NT2/D1 (cell line): ENCODE results near the gene RASGRP1.

Experiments
- DNase-seq: peaks from one replicate; pipeline ENCODE4 v3.0.0-alpha.2; 2011; ENCODE audit warnings: low read depth, low spot score
- H3K27me3 ChIP-seq: 2 replicates; pipeline ENCODE4 v1.6.0; 2011; ENCODE audit warnings: mild to moderate bottlenecking; ENCODE audit not compliant: insufficient read length, insufficient read depth
- H3K36me3 ChIP-seq: 2 replicates; pipeline ENCODE4 v1.6.1; 2011; ENCODE audit warnings: mild to moderate bottlenecking, low read length, mixed read lengths; ENCODE audit not compliant: insufficient read depth, insufficient read length
- H3K4me1 ChIP-seq: 2 replicates; pipeline ENCODE4 v1.5.1; 2011; ENCODE audit not compliant: insufficient read depth, insufficient read length
- H3K4me3 ChIP-seq: 2 replicates; pipeline ENCODE4 v1.5.1; 2011; ENCODE audit warnings: low read depth; ENCODE audit not compliant: insufficient read length
- H3K9ac ChIP-seq: 2 replicates; pipeline ENCODE4 v1.6.0; 2011; ENCODE audit warnings: low read depth; ENCODE audit not compliant: insufficient read length
- H3K9me3 ChIP-seq: 2 replicates; pipeline ENCODE4 v1.5.1; 2011; ENCODE audit warnings: mild to moderate bottlenecking, low read length; ENCODE audit not compliant: insufficient read depth
- SUZ12 ChIP-seq: IDR thresholded peaks from 2 replicates; pipeline ENCODE4 v1.6.1; 2011; ENCODE audit not compliant: insufficient read length, insufficient read depth; ENCODE audit errors: extremely low read depth
- YY1 ChIP-seq: IDR thresholded peaks from 2 replicates; pipeline ENCODE4 v1.6.1; 2011; ENCODE audit not compliant: insufficient read length, insufficient read depth
- ZNF274 ChIP-seq: IDR thresholded peaks from 2 replicates; pipeline ENCODE4 v1.6.1; 2011; ENCODE audit warnings: mild to moderate bottlenecking, low read depth, low read length

The RASGRP1 gene

GRCh38 chr15:38605744-38606143 is 41.1 kb upstream of the RASGRP1 start:
- Histone ChIP-seq H3K36me3 (no peaks in the 10 kb centered on the region), H3K4me1 (no peaks in the 10 kb centered on the region), H3K9me3 (no peaks in the 10 kb centered on the region), H3K4me3 (no peak overlapping the region), H3K9ac (no peak overlapping the region), H3K27me3 (no peaks in the 10 kb centered on the region)
- DNase-seq, result no peak
- TF ChIP-seq ZNF274, result no peak
- no peak for TF ChIP-seq YY1
- no peak for TF ChIP-seq SUZ12

GRCh38 chr15:38603672-38604071 is 39.1 kb upstream of the RASGRP1 start:
- no peak for TF ChIP-seq SUZ12
- no peak for TF ChIP-seq YY1
- TF ChIP-seq ZNF274, result no peak
- H3K4me1 ChIP-seq, result no peaks in the 10 kb centered on the region
- no peaks in the 10 kb centered on the region for H3K36me3 ChIP-seq
- H3K9me3 ChIP-seq, result no peaks in the 10 kb centered on the region
- no peak for DNase-seq
- no peak overlapping the region for H3K4me3 ChIP-seq
- H3K9ac ChIP-seq, result no peak overlapping the region
- no peaks in the 10 kb centered on the region for H3K27me3 ChIP-seq

GRCh38 chr15:38602910-38603670 is 38.5 kb upstream of the RASGRP1 start:
- no peaks in the 10 kb centered on the region for H3K4me1 ChIP-seq
- no peaks in the 10 kb centered on the region for H3K9me3 ChIP-seq
- no peak for TF ChIP-seq YY1
- TF ChIP-seq ZNF274, result no peak
- no peak for TF ChIP-seq SUZ12
- H3K27me3 ChIP-seq, result no peaks in the 10 kb centered on the region
- H3K36me3 ChIP-seq, result no peaks in the 10 kb centered on the region
- H3K9ac ChIP-seq, result no peak overlapping the region
- no peak overlapping the region for H3K4me3 ChIP-seq
- no peak for DNase-seq

GRCh38 chr15:38600236-38600635 is 35.6 kb upstream of the RASGRP1 start:
- Histone ChIP-seq H3K27me3 (no peaks in the 10 kb centered on the region), H3K36me3 (no peaks in the 10 kb centered on the region), H3K9me3 (no peaks in the 10 kb centered on the region), H3K9ac (no peak overlapping the region), H3K4me1 (no peaks in the 10 kb centered on the region), H3K4me3 (no peak overlapping the region)
- TF ChIP-seq YY1, result no peak
- no peak for TF ChIP-seq ZNF274
- no peak for TF ChIP-seq SUZ12
- no peak for DNase-seq

- no peaks in the 10 kb centered on the region for H3K4me1 ChIP-seq
- no peak for DNase-seq
- no peak for TF ChIP-seq ZNF274
- no peak for TF ChIP-seq SUZ12
- no peak for TF ChIP-seq YY1
Observed at GRCh38 chr15:38598749-38599148, 34.1 kb upstream of the RASGRP1 start.

GRCh38 chr15:38597219-38597800 is 32.7 kb upstream of the RASGRP1 start:
- Histone ChIP-seq H3K36me3 (no peaks in the 10 kb centered on the region), H3K4me1 (no peaks in the 10 kb centered on the region), H3K9ac (no peak overlapping the region), H3K4me3 (no peak overlapping the region), H3K9me3 (no peaks in the 10 kb centered on the region), H3K27me3 (no peaks in the 10 kb centered on the region)
- DNase-seq, result no peak
- TF ChIP-seq SUZ12 (no peak), YY1 (no peak), ZNF274 (no peak)

More at GRCh38 chr15:38598749-38599148, 34.1 kb upstream of the RASGRP1 start:
- no peak overlapping the region for H3K9ac ChIP-seq
- no peak overlapping the region for H3K4me3 ChIP-seq
- no peaks in the 10 kb centered on the region for H3K27me3 ChIP-seq
- no peaks in the 10 kb centered on the region for H3K36me3 ChIP-seq
- no peaks in the 10 kb centered on the region for H3K9me3 ChIP-seq

GRCh38 chr15:38593524-38593923 is 28.9 kb upstream of the RASGRP1 start:
- Histone ChIP-seq H3K4me1 (no peaks in the 10 kb centered on the region), H3K9me3 (no peaks in the 10 kb centered on the region), H3K27me3 (no peaks in the 10 kb centered on the region), H3K4me3 (no peak overlapping the region), H3K36me3 (no peaks in the 10 kb centered on the region), H3K9ac (no peak overlapping the region)
- TF ChIP-seq SUZ12 (no peak), ZNF274 (no peak), YY1 (no peak)
- DNase-seq, result no peak
